VCaP (cell line): ENCODE results near the gene TEKT1.

ENCODE experiments used
- H3K27ac ChIP-seq: fragments of 450-650 bp; 2 replicates; pipeline ENCODE4 v1.5.1; 2017
- TF ChIP-seq, protein P1 (sequence below): fragments of 450-650 bp; conservative IDR thresholded peaks from 2 replicates; pipeline ENCODE4 v1.5.1; 2017; ENCODE audit warnings: mild to moderate bottlenecking, moderate library complexity

TEKT1 gene

DNA sequence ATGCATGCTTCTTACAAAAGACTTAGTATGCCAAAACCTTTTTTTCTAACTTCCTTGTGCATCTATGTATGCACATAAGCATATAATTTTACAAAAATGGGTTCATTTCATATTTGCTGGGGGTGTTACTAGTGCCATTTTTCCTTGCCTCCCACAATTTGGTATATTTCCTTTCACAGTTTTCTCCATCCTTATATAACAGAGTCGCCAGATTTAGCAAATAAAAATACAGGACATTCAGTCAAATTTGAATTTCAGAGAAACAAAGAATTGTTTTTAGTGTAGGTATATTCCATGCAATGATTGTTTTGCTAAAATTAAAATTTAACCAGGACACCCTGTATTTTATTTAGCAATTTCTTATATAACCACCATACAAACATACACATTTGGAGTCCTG, 59.5 kb downstream of the TEKT1 start:
- no peak overlapping the region for H3K27ac ChIP-seq
- TF ChIP-seq, protein P1, sequence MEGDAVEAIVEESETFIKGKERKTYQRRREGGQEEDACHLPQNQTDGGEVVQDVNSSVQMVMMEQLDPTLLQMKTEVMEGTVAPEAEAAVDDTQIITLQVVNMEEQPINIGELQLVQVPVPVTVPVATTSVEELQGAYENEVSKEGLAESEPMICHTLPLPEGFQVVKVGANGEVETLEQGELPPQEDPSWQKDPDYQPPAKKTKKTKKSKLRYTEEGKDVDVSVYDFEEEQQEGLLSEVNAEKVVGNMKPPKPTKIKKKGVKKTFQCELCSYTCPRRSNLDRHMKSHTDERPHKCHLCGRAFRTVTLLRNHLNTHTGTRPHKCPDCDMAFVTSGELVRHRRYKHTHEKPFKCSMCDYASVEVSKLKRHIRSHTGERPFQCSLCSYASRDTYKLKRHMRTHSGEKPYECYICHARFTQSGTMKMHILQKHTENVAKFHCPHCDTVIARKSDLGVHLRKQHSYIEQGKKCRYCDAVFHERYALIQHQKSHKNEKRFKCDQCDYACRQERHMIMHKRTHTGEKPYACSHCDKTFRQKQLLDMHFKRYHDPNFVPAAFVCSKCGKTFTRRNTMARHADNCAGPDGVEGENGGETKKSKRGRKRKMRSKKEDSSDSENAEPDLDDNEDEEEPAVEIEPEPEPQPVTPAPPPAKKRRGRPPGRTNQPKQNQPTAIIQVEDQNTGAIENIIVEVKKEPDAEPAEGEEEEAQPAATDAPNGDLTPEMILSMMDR, result no peak

DNA sequence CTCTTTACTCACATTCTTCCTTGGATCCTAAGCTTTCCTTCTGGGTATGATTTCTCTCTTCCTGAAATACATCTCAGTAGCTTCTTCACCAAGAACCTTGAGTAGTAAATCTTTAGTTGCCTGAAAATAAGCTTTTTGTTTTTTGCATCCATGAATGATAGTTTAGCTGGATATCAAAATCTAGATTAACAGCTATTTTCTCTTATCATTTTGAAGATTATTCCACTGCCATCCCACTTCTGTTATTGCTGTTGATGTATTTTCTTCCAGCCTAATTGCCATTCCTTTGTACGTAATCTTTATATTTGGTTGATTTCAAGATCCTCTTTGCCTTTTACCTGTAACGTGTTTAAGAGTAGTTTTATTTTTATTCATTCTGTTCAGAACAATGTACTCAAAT, 63.1 kb downstream of the TEKT1 start:
- TF ChIP-seq, protein P1, result no peak
- H3K27ac ChIP-seq, result no peak overlapping the region

GRCh38 chr17:6761779-6762178, 69.8 kb downstream of the TEKT1 start:
- H3K27ac ChIP-seq, result no peak overlapping the region
- TF ChIP-seq, protein P1, result no peak

GRCh38 chr17:6757747-6758146, 73.8 kb downstream of the TEKT1 start:
- TF ChIP-seq, protein P1, result no peak
- no peak overlapping the region for H3K27ac ChIP-seq

- H3K27ac ChIP-seq, result no peak overlapping the region
- TF ChIP-seq, protein P1, result no peak
These were observed 75.0 kb downstream of the TEKT1 start for GRCh38 chr17:6756425-6757031.

- TF ChIP-seq, protein P1, result no peak
- H3K27ac ChIP-seq, result no peak within 1 kb of the TSS
These were observed 75.8 kb downstream of the TEKT1 start, which contains the start of gene XAF1 for GRCh38 chr17:6755731-6756184. Gene XAF1 (plus strand): TSS chr17:6756046. CDS start chr17:6756079, 33 bp downstream.

DNA sequence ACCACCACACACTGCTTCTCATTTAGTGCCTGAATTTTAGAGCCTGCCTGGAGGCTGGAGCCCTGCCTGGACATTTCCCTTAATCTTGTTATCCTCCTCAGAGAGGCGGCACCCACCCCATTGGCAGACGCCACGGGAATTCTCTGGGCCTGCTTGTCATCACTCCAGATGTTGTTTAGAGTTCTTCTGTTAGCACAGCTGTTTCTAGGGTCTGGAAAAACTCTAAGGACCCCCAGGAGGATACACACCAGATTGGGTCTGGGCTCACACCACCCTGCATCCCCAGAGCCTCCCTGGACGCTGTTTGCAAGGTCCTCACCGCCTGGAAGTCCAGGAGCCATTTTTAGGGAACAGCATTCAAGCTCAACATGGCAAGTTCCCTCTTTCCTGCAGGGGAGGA, 76.2 kb downstream of the TEKT1 start:
- TF ChIP-seq, protein P1, result no peak
- no peak overlapping the region for H3K27ac ChIP-seq
